ENCODE measurements around the gene OR1L4. TPM values are rescaled to one million over a fixed set of nuclear protein-coding genes. Genes with fewer than 3 reads are reported as not detected.

The OR1L4 gene
- total and polyA plus RNA-seq, 2 donors (not counting 3 experiments of a cell fraction or from before 2014, with no cell fraction given), result not detected

- ChIA-PET POLR2A (no interaction called here), CTCF (interaction anchor here (2.3 kb wide), 1 partner anchor 243 kb away, joined by 6 read pairs; no protein-coding TSS in a partner anchor)
- no peaks in the 10 kb centered on the region for H3K4me1 ChIP-seq (ENCODE audit: control insufficient read depth, extremely low read depth, insufficient read depth, low read length)
- TF ChIP-seq POLR2AphosphoS5 (IDR thresholded peaks at IDR 0.05; ENCODE audit: insufficient read depth, low read depth, low read length), result no peak
- TF ChIP-seq EZH2 (IDR thresholded peaks at IDR 0.05; ENCODE audit: borderline replicate concordance, low read depth, low read length, severe bottlenecking), result no peak
- no peak for TF ChIP-seq FOS (IDR thresholded peaks at IDR 0.05; ENCODE audit: borderline replicate concordance, insufficient read depth, low read length)
- no peak for TF ChIP-seq MAX (IDR thresholded peaks at IDR 0.05; ENCODE audit: insufficient read depth, insufficient read length)
- no peak for TF ChIP-seq CTCF (IDR thresholded peaks at IDR 0.05; ENCODE audit: extremely low read depth in 1 of 2, insufficient read depth in 1 of 2, low read depth in 1 of 2, low read length in 2 of 2)
- TF ChIP-seq JUN (IDR thresholded peaks at IDR 0.05; ENCODE audit: borderline replicate concordance, insufficient read depth, insufficient read length, low read depth), result no peak
- TF ChIP-seq GATA2 (IDR thresholded peaks at IDR 0.05; ENCODE audit: insufficient read depth, insufficient read length, low read depth, low read length), result no peak
- no peak for TF ChIP-seq MYC (IDR thresholded peaks at IDR 0.05; ENCODE audit: low read depth, low read length)
- no peak for TF ChIP-seq POLR2A (IDR thresholded peaks at IDR 0.05; ENCODE audit: low read depth, low read length)
- no peak for DNase-seq (ENCODE audit: low read depth, low spot score)
- peaks cover 0 to 8% of the 10 kb centered on the region in 2 experiments for H3K27me3 ChIP-seq (ENCODE audit: control insufficient read depth in 2 of 2, insufficient read depth in 2 of 2, low read length in 2 of 2)
- no peak within 1 kb of the TSS for H2AFZ ChIP-seq (ENCODE audit: low read depth, low read length)
- H3K79me2 ChIP-seq (ENCODE audit: control insufficient read depth, insufficient read depth, low read length), result no peaks in the 10 kb centered on the region
- H3K36me3 ChIP-seq (ENCODE audit: control insufficient read depth in 2 of 2, extremely low read depth in 1 of 2, insufficient read depth in 2 of 2, low read length in 2 of 2), result no peaks in the 10 kb centered on the region
- H3K27ac ChIP-seq (ENCODE audit: insufficient read depth, low read depth, low read length), result no peak within 1 kb of the TSS
- H3K9ac ChIP-seq (replicated peaks; ENCODE audit: extremely low read depth, insufficient read depth, low read length), result no peak within 1 kb of the TSS
- no peaks in the 10 kb centered on the region for H3K9me1 ChIP-seq (replicated peaks; ENCODE audit: control insufficient read depth, extremely low read depth, insufficient read depth, low read length)
- no TSS peak for BruUV-seq (replicated peaks)
- no peak for FAIRE-seq
- intact Hi-C loops (cut with micrococcal nuclease) (no loop called here), dilution Hi-C loops (cut with MboI; ENCODE audit: extremely low pct_ligation_motif_present, low sequenced_read_pairs) (no loop called here)
- H3K9me3 ChIP-seq (replicated peaks; ENCODE audit: control insufficient read depth, insufficient read depth, low read length), result no peaks in the 10 kb centered on the region
- no peak within 1 kb of the TSS for H3K4me3 ChIP-seq (replicated peaks in 1 of 3; ENCODE audit: insufficient read depth in 1 of 3, low read depth in 1 of 3, low read length in 3 of 3)
- H3K4me2 ChIP-seq (ENCODE audit: insufficient read depth, low read length), result no peak within 1 kb of the TSS
- no peaks in the 10 kb centered on the region for H4K20me1 ChIP-seq (replicated peaks; ENCODE audit: control insufficient read depth, extremely low read depth, insufficient read depth, low read length)
These were observed 18.2 kb downstream of the OR1L4 start, which contains the start of gene OR1L6 for GRCh38 chr9:122742003-122742402. TSS of gene OR1L6 (plus strand) at chr9:122742303. CDS start at chr9:122749848, 7,545 bp downstream.

Data from endothelial cell of umbilical vein (primary cell).